ENCODE measurements around the gene KDELR3.

KDELR3 gene

GRCh38 chr22:38484244-38484643 is 16.3 kb downstream of the KDELR3 start:
- DNase-seq (ENCODE audit: low read depth), result no peak

- DNase-seq (ENCODE audit: low read depth), result no peak
These were observed 17.9 kb downstream of the KDELR3 start for GRCh38 chr22:38485783-38486182.

GRCh38 chr22:38487946-38488345 is 20.1 kb downstream of the KDELR3 start:
- no peak for DNase-seq (ENCODE audit: low read depth)

- DNase-seq (ENCODE audit: low read depth), result no peak
These were observed 21.2 kb downstream of the KDELR3 start for GRCh38 chr22:38489142-38489541.

- DNase-seq (ENCODE audit: low read depth), result no peak
These were observed 21.8 kb downstream of the KDELR3 start for GRCh38 chr22:38489561-38490145.

- DNase-seq (ENCODE audit: low read depth), result no peak
These were observed 22.6 kb downstream of the KDELR3 start for GRCh38 chr22:38490475-38490874.

- no peak for DNase-seq (ENCODE audit: low read depth)
These were observed 23.0 kb downstream of the KDELR3 start for GRCh38 chr22:38490915-38491314.

- DNase-seq (ENCODE audit: low read depth), result no peak
These were observed 23.9 kb downstream of the KDELR3 start for GRCh38 chr22:38491707-38492348.

- DNase-seq (ENCODE audit: low read depth), result no peak
These were observed 26.6 kb downstream of the KDELR3 start for GRCh38 chr22:38494498-38494897.

- no peak for DNase-seq (ENCODE audit: low read depth)
These were observed 27.0 kb downstream of the KDELR3 start for GRCh38 chr22:38494939-38495338.

- DNase-seq (ENCODE audit: low read depth), result no peak
These were observed 30.0 kb downstream of the KDELR3 start for GRCh38 chr22:38497869-38498268.

- no peak for DNase-seq (ENCODE audit: low read depth)
These were observed 34.1 kb downstream of the KDELR3 start for GRCh38 chr22:38501797-38502672.

- no peak for DNase-seq (ENCODE audit: low read depth)
These were observed 35.1 kb downstream of the KDELR3 start for GRCh38 chr22:38503021-38503420.

GRCh38 chr22:38504731-38505540 is 37.0 kb downstream of the KDELR3 start:
- DNase-seq (ENCODE audit: low read depth), result peak; percentile 74

GRCh38 chr22:38505541-38506117 is 37.7 kb downstream of the KDELR3 start:
- peak; percentile 53 for DNase-seq (ENCODE audit: low read depth)

GRCh38 chr22:38506118-38506962 is 38.4 kb downstream of the KDELR3 start, which contains the start of gene DDX17:
TSS of gene DDX17 (minus strand) at chr22:38506311.
- DNase-seq (ENCODE audit: low read depth), result peak; percentile 95

GRCh38 chr22:38510416-38510970 is 42.6 kb downstream of the KDELR3 start:
- no peak for DNase-seq (ENCODE audit: low read depth)

GRCh38 chr22:38513063-38513462 is 45.2 kb downstream of the KDELR3 start:
- DNase-seq (ENCODE audit: low read depth), result no peak

- no peak for DNase-seq (ENCODE audit: low read depth)
These were observed 50.7 kb downstream of the KDELR3 start for GRCh38 chr22:38518620-38519019.

- no peak for DNase-seq (ENCODE audit: low read depth)
These were observed 51.8 kb downstream of the KDELR3 start for GRCh38 chr22:38519453-38520250.

Measured in ELR (cell line).